ENCODE data around the gene KCNN2. TPM values are rescaled to one million over a fixed set of nuclear protein-coding genes. Genes with fewer than 3 reads are reported as not detected.

The KCNN2 gene
- total RNA-seq, 1 experiment from 2014 or later: not detected

GRCh38 chr5:114450437-114450836 lies 88.6 kb downstream of the KCNN2 start:
- peak; percentile 61 for ATAC-seq
- DNase-seq (ENCODE audit: low read depth, low spot score): no peak
- Histone ChIP-seq H3K27ac (ENCODE audit: low read depth, low read length) (no peak overlapping the region), H3K36me3 (ENCODE audit: control insufficient read depth in 1 of 2, insufficient read depth in 2 of 2, low read length in 2 of 2) (no peaks in the 10 kb centered on the region), H3K4me1 (ENCODE audit: control insufficient read depth in 1 of 2, insufficient read depth in 2 of 2, low read length in 2 of 2) (no peaks in the 10 kb centered on the region), H2AFZ (ENCODE audit: low read depth, low read length, poor library complexity, severe bottlenecking) (peak overlapping the region; percentile 80), H3K4me3 (replicated peaks in 1 of 2; ENCODE audit: low read depth in 1 of 2, low read length in 2 of 2) (no peak overlapping the region), H4K20me1 (ENCODE audit: insufficient read depth) (no peaks in the 10 kb centered on the region), H3K9me3 (ENCODE audit: control insufficient read depth in 1 of 2, insufficient read depth in 1 of 2, low read depth in 1 of 2, low read length in 2 of 2) (no peaks in the 10 kb centered on the region), H3K27me3 (ENCODE audit: insufficient read depth, low read length) (peaks cover 17% of the 10 kb centered on the region; the same call in 1 of the 2 replicates), H3K79me2 (ENCODE audit: insufficient read depth, low read length) (no peaks in the 10 kb centered on the region), H3K9ac (ENCODE audit: low read length) (no peak overlapping the region), H3K9me2 (ENCODE audit: insufficient read depth) (no peaks in the 10 kb centered on the region), H3K4me2 (ENCODE audit: low read length) (no peak overlapping the region)
- intact Hi-C loops (cut with micrococcal nuclease): loop anchor here (1.0 to 5.0 kb wide), 5 partner anchors 350 to 838 kb away; no protein-coding TSS in a partner anchor
- no TSS peak for BruUV-seq (replicated peaks)
- ChIA-PET CTCF (interaction anchor here (0.7 to 4.4 kb wide), 19 partner anchors 8 to 838 kb away, joined by 3 to 36 read pairs (median 4); no protein-coding TSS in a partner anchor), POLR2A (interaction anchor here (1.4 kb wide), 1 partner anchor 838 kb away, joined by 3 read pairs; no protein-coding TSS in a partner anchor), RAD21 (ENCODE audit: low non-redundant PET in 1 of 2, low total read pairs in 2 of 2, uncharacterized antibody in 2 of 2, unreplicated experiment in 2 of 2) (interaction anchor here (0.8 to 0.9 kb wide), 2 partner anchors 838 kb away, joined by 3 to 5 read pairs; no protein-coding TSS in a partner anchor)
- no peak for TF ChIP-seq YY1 (IDR thresholded peaks at IDR 0.05; ENCODE audit: extremely low read depth, insufficient replicate concordance, low read depth, low read length)
- TF ChIP-seq REST (IDR thresholded peaks at IDR 0.05; ENCODE audit: low read depth): no peak
- no peak for TF ChIP-seq ZNF274 (IDR thresholded peaks at IDR 0.05; ENCODE audit: low read depth, low read length)
- TF ChIP-seq MAX (IDR thresholded peaks at IDR 0.05): no peak
- TF ChIP-seq POLR2A (IDR thresholded peaks at IDR 0.05; ENCODE audit: borderline replicate concordance, extremely low read depth, insufficient read depth, insufficient read length): no peak
- TF ChIP-seq CTCF (IDR thresholded peaks at IDR 0.05 in 2 of 3, conservative IDR thresholded peaks at IDR 0.05 in 1 of 3; ENCODE audit: borderline replicate concordance in 1 of 3, insufficient read depth in 1 of 3, low read depth in 2 of 3, low read length in 2 of 3): no peak
- no peak for TF ChIP-seq ATF3 (IDR thresholded peaks at IDR 0.05)
